Measurements from ENCODE around the gene IER3IP1. TPM values are rescaled to one million over a fixed set of nuclear protein-coding genes. Genes with fewer than 3 reads are reported as not detected.
"Not testable (repeated sequence)": the region's sequence is repeated elsewhere in the genome, so short reads cannot be mapped to it uniquely, and the experiment has no call there.

The IER3IP1 gene
- total and polyA plus RNA-seq, 10 donors = 8.4 to 15.1 (median 11.6) TPM

DNA sequence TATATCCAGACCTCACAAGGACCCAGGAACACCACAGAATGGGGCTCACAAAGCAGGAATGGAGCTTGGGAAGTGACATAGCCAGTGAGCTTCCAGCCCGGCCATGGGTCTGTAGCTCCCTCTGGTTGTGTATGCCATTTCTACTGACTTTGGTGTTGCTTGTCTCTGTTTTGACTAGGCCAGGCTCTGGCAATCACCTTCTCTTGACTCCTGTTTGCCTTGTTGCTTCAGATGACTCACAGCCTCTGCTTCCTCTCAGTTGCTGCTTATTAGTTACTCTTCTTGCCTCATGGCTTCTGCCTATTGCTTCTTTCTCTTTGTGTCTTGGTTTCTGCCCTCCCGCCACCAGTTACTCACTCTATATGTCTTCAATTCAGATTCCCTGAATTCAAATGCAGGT is 15.8 kb upstream of the IER3IP1 start:
- TF ChIP-seq, protein P1, sequence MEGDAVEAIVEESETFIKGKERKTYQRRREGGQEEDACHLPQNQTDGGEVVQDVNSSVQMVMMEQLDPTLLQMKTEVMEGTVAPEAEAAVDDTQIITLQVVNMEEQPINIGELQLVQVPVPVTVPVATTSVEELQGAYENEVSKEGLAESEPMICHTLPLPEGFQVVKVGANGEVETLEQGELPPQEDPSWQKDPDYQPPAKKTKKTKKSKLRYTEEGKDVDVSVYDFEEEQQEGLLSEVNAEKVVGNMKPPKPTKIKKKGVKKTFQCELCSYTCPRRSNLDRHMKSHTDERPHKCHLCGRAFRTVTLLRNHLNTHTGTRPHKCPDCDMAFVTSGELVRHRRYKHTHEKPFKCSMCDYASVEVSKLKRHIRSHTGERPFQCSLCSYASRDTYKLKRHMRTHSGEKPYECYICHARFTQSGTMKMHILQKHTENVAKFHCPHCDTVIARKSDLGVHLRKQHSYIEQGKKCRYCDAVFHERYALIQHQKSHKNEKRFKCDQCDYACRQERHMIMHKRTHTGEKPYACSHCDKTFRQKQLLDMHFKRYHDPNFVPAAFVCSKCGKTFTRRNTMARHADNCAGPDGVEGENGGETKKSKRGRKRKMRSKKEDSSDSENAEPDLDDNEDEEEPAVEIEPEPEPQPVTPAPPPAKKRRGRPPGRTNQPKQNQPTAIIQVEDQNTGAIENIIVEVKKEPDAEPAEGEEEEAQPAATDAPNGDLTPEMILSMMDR (IDR thresholded peaks at IDR 0.05 in 8 of 11, conservative IDR thresholded peaks at IDR 0.05 in 3 of 11) = no peak
- TF ChIP-seq POLR2A (IDR thresholded peaks at IDR 0.05) (no peak), POLR2AphosphoS5 (IDR thresholded peaks at IDR 0.05) (no peak)
- Histone ChIP-seq H3K27me3 (replicated peaks in 1 of 7) (peaks cover 0 to 8% (median 3%) of the 10 kb centered on the region in 7 donors), H3K27ac (no peak overlapping the region), H3K9me3 (no peaks in the 10 kb centered on the region), H3K4me3 (no peak overlapping the region), H3K36me3 (no peaks in the 10 kb centered on the region), H3K4me1 (no peaks in the 10 kb centered on the region)
- DNase-seq = no peak
- WGBS, 5 donors = 88 to 98% (median 92%) methylated on average over 2 of the region's 2 CpGs
- intact Hi-C loops (cut with DNase I; ENCODE audit: low total_unique reads) = no loop called here

DNA sequence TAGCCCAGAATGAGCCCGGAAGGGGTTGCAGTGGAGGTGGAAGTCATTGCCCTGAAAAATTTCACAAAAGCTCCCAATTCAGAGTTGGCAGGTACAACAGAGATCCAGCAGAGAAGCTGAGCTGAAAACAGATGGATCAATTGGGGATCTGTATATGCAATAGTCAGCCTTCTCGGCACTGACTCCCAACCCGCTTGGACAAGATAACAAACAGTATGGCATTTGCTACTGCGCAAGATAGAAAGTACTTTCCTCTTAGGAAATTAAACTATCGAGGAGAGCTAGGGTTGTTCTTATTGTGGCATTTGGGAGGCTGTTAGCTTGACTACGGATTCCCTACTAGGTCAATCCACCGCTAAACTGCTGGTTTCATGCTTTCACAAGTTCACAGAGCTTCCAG is 11.6 kb upstream of the IER3IP1 start:
- 77 to 90% (median 89%) methylated on average over 7 of the region's 7 CpGs for WGBS, 5 donors
- intact Hi-C loops (cut with DNase I; ENCODE audit: low total_unique reads) = no loop called here

DNA sequence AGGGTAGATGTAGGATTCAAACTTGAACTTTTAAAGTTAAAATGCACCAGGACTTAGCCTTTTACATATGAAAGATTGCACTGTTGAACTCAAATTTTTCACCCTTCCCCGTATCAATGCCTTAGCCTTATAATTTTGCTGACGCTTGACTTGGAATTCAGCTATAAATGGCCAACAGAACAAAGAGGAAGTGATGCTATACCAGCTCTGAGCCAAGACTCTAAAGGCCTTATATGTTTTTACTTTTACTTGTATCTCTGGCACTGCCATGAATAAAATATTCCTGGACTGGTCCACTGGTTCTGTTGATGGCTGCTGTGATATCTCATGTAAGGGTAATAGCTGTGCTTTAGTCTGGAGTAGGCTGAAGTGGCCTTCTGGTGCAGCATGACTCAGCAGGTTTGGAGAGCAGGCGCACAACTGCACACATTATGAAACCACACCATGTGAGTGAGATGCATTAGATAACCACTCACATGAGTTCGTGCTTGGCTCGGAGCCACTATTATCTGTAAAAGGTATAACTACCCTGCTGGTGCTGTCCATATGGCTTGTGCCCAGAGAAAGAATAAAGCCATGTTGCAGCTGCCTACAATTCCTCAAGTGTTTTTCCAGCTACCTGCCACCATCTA is 8.4 kb upstream of the IER3IP1 start:
- DNase-seq = no peak
- WGBS, 5 donors = 69 to 93% (median 73%) methylated on average over 5 of the region's 5 CpGs
- peaks cover 0 to 8% (median 3%) of the 10 kb centered on the region in 7 donors for H3K27me3 ChIP-seq (replicated peaks in 1 of 7)

More for the DNA sequence above, 11.6 kb upstream of the IER3IP1 start:
- no peaks in the 10 kb centered on the region for H3K4me1 ChIP-seq
- TF ChIP-seq, protein P1 (IDR thresholded peaks at IDR 0.05 in 8 of 11, conservative IDR thresholded peaks at IDR 0.05 in 3 of 11) = no peak
- TF ChIP-seq POLR2AphosphoS5 (IDR thresholded peaks at IDR 0.05) (no peak), POLR2A (IDR thresholded peaks at IDR 0.05) (no peak)
- no peak overlapping the region for H3K27ac ChIP-seq
- peaks cover 4 to 28% (median 17%) of the 10 kb centered on the region in 8 donors for H3K9me3 ChIP-seq
- no peaks in the 10 kb centered on the region for H3K36me3 ChIP-seq
- no peak for DNase-seq
- H3K4me3 ChIP-seq = no peak overlapping the region
- H3K27me3 ChIP-seq (replicated peaks in 1 of 7) = peaks cover 0 to 8% (median 3%) of the 10 kb centered on the region in 7 donors

DNA sequence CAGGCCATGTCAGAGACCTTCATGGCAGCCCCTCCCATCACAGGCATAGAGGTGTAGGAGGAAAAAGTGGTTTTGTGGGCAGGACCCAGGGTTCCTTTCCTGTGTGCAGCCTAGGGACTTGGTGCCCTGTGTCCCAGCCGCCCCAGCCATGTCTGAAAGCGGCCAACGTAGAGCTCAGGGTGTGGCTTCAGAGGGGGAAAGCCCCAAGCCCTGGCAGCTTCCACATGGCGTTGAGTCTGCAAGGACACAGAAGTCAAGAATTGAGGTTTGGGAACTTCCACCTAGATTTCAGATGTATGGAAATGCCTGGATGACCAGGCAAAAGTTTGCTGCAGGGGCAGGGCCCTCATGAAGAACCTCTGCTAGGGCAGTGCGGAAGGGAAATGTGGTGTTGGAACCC is 6.0 kb upstream of the IER3IP1 start:
- 77 to 85% (median 80%) methylated on average over 5 of the region's 5 CpGs for WGBS, 5 donors
- H3K4me3 ChIP-seq; H3K27me3 ChIP-seq (replicated peaks in 1 of 7); H3K27ac ChIP-seq; intact Hi-C loops (cut with DNase I; ENCODE audit: low total_unique reads); DNase-seq; H3K4me1 ChIP-seq; H3K36me3 ChIP-seq: not testable (repeated sequence)
- peaks cover 4 to 28% (median 17%) of the 10 kb centered on the region in 8 donors for H3K9me3 ChIP-seq

More for the DNA sequence above, 8.4 kb upstream of the IER3IP1 start:
- H3K36me3 ChIP-seq = no peaks in the 10 kb centered on the region
- H3K4me1 ChIP-seq = no peaks in the 10 kb centered on the region
- no peak overlapping the region for H3K27ac ChIP-seq
- H3K4me3 ChIP-seq = no peak overlapping the region
- TF ChIP-seq POLR2AphosphoS5 (IDR thresholded peaks at IDR 0.05) (no peak), POLR2A (IDR thresholded peaks at IDR 0.05) (no peak)
- TF ChIP-seq, protein P1 (IDR thresholded peaks at IDR 0.05 in 8 of 11, conservative IDR thresholded peaks at IDR 0.05 in 3 of 11) = no peak
- intact Hi-C loops (cut with DNase I; ENCODE audit: low total_unique reads) = no loop called here
- H3K9me3 ChIP-seq = peaks cover 4 to 28% (median 17%) of the 10 kb centered on the region in 8 donors

Data from spleen (tissue), 11 donors.